Kidney epithelial cell (primary cell): ENCODE results near the gene SNX8. TPM values are rescaled to one million over a fixed set of nuclear protein-coding genes. Genes with fewer than 3 reads are reported as not detected.

ENCODE experiments used
- DNase-seq: peaks from one replicate; pipeline ENCODE4 v3.0.0-alpha.2; 2010; ENCODE audit warnings: low read depth
- H3K27me3 ChIP-seq: 2 replicates; pipeline ENCODE4 v1.6.0; 2011; ENCODE audit warnings: low read length; ENCODE audit not compliant: control insufficient read depth, insufficient read depth
- H3K36me3 ChIP-seq: 2 replicates; pipeline ENCODE4 v1.5.1; 2011; ENCODE audit warnings: low read length; ENCODE audit not compliant: control insufficient read depth, insufficient read depth
- H3K4me3 ChIP-seq: 2 replicates; pipeline ENCODE4 v1.5.1; 2011; ENCODE audit warnings: low read depth, mild to moderate bottlenecking, control low read depth, low read length
- CTCF ChIP-seq: IDR thresholded peaks from 2 replicates; pipeline ENCODE4 v1.5.1; 2011; ENCODE audit warnings: mild to moderate bottlenecking, moderate library complexity, low read length, control low read depth, inconsistent platforms; ENCODE audit not compliant: insufficient read depth, poor library complexity, severe bottlenecking
- total RNA-seq: library from RNA; depleted of rRNA; stranded (reverse); fragments of >200 nt; gene quantifications from 2 replicates; pipeline ENCODE4 v1.2.3, GENCODE V29; 2015

The SNX8 gene
- total RNA-seq, 1 donor from 2014 or later: 47.7 TPM

DNA sequence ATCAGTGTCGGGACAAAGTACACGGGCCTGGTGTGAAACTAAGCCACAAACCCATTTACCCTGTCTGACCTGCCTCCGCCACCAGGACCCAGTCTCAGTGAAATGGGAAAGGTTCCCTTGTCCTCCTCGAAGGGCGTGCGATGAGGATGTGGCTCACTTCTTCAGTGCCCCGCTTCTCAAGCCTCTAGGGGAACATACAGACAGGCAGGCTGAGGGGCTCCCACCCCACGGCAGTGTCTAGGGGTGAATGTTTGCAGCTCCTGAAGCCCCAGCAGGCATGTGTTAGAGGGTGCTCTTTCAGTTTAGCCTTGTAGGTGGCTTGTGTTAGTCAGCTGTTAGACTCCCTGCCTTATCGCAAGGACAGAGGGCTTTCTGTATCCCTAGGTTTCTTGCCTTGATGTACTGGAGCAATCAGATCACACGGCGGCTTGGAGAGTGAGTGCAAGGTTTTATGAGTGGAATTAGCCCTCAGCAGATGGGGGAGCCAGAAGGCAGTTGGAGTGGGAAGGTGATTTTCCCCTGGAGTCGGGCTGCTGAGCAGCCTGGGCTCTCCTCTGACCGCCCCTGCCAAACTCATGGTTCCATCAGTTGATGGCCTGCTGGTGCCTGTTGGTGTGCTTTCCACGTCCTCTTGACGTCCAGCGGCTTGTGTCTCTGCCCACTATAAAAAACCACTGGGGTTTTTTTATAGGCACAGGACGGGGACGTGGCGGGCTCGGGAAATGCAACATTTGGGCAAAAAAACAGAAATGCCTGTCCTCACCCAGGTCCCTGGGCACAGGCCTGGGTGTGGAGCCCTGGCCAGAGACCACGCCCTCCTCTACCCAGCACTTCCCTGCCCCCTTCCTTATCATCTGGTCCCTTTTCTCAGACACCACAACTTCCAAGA, 71.5 kb downstream of the SNX8 start:
- no peaks in the 10 kb centered on the region for H3K36me3 ChIP-seq
- no peak for DNase-seq
- H3K4me3 ChIP-seq: peak overlapping the region; percentile 74
- no peak for TF ChIP-seq CTCF
- H3K27me3 ChIP-seq: no peaks in the 10 kb centered on the region

DNA sequence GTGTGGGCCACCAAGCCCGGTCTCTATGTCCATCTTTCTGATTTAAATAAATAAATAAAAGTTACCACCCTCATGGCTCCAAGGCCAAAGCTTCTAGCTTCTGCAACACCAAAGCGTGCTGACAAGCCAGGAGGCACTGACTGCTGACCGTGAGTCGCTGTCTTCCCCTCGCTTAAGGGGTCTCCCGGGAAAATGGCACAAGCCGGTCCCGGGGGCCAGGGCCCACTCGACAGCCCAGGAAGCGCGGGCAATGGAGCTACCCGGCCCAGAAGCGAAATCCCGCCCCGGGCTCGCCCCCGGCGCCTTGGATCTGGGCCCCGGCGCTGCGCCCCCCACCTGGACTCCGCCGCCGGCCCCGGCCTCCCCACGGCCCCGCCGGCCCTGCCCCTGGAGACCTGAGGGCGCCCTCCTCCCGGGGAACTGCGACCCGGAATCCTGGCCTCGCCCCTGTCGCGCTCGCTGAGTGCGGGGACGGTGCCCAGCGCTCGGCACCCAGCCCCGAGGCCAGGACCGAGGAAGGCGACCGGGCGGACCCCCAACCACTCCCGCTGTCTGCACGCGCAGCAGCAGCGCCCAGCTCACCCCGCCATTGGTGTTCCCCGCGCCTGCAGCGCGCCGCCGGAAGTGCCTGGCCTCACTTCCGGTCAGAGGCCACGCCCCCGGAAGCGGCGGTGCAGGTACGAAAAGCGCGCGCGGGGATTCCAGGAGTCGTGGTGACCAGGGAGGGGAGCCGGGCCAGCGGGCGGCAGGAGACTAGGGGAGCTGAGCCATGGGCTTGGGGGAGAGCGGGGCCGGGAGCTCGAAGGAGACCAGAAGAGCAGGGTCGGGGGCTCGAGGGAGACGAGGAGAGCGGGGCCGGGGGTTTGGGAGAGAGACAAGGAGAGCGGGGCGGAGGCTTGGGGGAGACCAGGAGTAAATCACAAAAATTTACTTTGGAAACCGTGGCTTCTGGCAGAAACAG, 72.4 kb downstream of the SNX8 start, which contains the start of the genes MRM2 and NUDT1:
Gene MRM2, minus strand, starts transcription at position 626 of the 961 bp plus-strand sequence. Its CDS starts 36 bp downstream, at position 590.
Gene NUDT1, plus strand, starts transcription at position 647 of the 961 bp plus-strand sequence. CDS start 2,349 bp downstream, outside the sequence.
- no peak for TF ChIP-seq CTCF
- H3K4me3 ChIP-seq: peak within 1 kb of the TSS; percentile 74
- no peaks in the 10 kb centered on the region for H3K27me3 ChIP-seq
- H3K36me3 ChIP-seq: no peaks in the 10 kb centered on the region
- DNase-seq: no peak

- no peak for TF ChIP-seq CTCF
- Histone ChIP-seq H3K36me3 (no peaks in the 10 kb centered on the region), H3K4me3 (no peak overlapping the region)
Measured at GRCh38 chr7:2239242-2239641, 75.0 kb downstream of the SNX8 start.

DNA sequence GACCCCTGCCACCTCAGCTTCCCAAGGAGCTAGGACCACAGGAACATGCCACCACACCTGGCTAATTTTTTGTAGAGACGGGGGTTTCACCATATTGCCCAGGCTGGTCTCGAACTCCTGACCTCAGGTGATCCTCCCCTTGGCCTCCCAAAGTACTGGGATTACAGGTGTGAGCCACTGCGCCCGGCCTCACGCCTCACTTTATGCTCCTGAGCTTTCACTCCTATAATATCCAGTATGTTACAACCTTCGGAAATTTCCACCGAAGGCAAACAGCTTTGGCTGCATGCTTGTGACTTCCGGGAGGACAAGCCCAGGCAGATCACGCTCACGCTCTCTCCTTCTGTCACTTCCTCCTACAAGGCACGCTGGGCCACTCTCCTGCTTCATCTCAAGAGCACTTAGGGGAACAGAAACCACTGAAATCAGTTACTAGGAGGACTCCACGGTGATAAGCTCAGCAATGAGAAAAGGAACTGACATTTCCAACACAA, 77.1 kb downstream of the SNX8 start:
- H3K4me3 ChIP-seq: no peak overlapping the region
- H3K27me3 ChIP-seq: no peaks in the 10 kb centered on the region
- H3K36me3 ChIP-seq: no peaks in the 10 kb centered on the region
- no peak for DNase-seq
- no peak for TF ChIP-seq CTCF

More at GRCh38 chr7:2239242-2239641, 75.0 kb downstream of the SNX8 start:
- no peaks in the 10 kb centered on the region for H3K27me3 ChIP-seq
- no peak for DNase-seq

GRCh38 chr7:2233926-2234325, 80.3 kb downstream of the SNX8 start:
- Histone ChIP-seq H3K36me3 (no peaks in the 10 kb centered on the region), H3K4me3 (no peak overlapping the region), H3K27me3 (no peaks in the 10 kb centered on the region)
- TF ChIP-seq CTCF: no peak
- no peak for DNase-seq
